Muscle layer of duodenum (tissue), 2 donors: ENCODE data around the gene HLF.
A peak's percentile ranks its signal among the peaks of the same experiment; 100 is the strongest.

Source experiments
- H3K27ac ChIP-seq: one replicate; pipeline ENCODE4 v1.7.0; 2013; ENCODE audit warnings: mild to moderate bottlenecking, low read length
- H3K27me3 ChIP-seq: one replicate; pipeline ENCODE4 v1.7.0; 2013; ENCODE audit warnings: low read depth, mild to moderate bottlenecking, control low read depth, low read length
- H3K36me3 ChIP-seq, 2 donors: one replicate each; pipeline ENCODE4 v1.7.0; 2013; ENCODE audit warnings: low read length in 2 of 2, control low read depth in 1 of 2, mild to moderate bottlenecking in 1 of 2; ENCODE audit not compliant: insufficient read depth in 2 of 2, control insufficient read depth in 1 of 2
- H3K4me1 ChIP-seq, 2 donors: one replicate each; pipeline ENCODE4 v1.7.0; 2013; ENCODE audit warnings: low read length in 2 of 2, mild to moderate bottlenecking in 2 of 2, control low read depth in 1 of 2, moderate library complexity in 1 of 2; ENCODE audit not compliant: insufficient read depth in 2 of 2, control insufficient read depth in 1 of 2
- H3K4me3 ChIP-seq, 2 donors: one replicate each; pipeline ENCODE4 v1.7.0; 2013; ENCODE audit warnings: low read length in 2 of 2, low read depth in 1 of 2, mild to moderate bottlenecking in 1 of 2
- H3K9me3 ChIP-seq, 2 donors: one replicate each; pipeline ENCODE4 v1.7.0; 2013; ENCODE audit warnings: low read length in 2 of 2, control low read depth in 1 of 2, mild to moderate bottlenecking in 1 of 2; ENCODE audit not compliant: control insufficient read depth in 1 of 2
- donor health status: healthy.

The HLF gene, protein sequence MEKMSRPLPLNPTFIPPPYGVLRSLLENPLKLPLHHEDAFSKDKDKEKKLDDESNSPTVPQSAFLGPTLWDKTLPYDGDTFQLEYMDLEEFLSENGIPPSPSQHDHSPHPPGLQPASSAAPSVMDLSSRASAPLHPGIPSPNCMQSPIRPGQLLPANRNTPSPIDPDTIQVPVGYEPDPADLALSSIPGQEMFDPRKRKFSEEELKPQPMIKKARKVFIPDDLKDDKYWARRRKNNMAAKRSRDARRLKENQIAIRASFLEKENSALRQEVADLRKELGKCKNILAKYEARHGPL

DNA sequence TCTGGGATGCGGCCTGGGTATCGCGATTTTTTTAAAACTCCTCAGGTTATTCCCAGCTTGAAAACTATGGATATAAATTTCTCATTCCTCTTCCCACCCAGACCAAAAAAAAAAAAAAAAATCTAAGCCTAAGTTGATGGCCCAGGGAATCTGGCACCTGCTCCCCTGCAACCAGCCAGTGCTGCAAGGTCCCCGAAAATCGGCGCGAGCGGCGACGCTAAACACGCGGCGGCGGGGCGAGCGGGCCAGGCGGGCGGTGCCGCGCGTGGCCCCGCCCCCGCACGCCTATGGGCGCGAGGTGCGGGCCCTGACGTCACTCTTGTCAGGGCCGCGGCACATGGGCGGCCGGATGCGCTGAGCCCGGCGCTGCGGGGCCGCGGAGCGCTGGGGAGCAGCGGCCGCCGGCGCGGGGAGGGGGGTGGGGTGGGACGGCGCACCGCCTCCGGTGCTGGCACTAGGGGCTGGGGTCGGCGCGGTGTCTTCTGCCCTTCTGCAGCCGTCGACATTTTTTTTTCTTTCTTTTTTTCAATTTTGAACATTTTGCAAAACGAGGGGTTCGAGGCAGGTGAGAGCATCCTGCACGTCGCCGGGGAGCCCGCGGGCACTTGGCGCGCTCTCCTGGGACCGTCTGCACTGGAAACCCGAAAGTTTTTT is at the start of gene HLF:
Gene HLF (plus strand): TSS at position 316 of the 654 bp plus-strand sequence. CDS start 525 bp downstream, outside the sequence.
- peaks cover 0 to 30% of the 10 kb centered on the region in 2 donors for H3K4me1 ChIP-seq
- H3K36me3 ChIP-seq = no peaks in the 10 kb centered on the region
- no peak within 1 kb of the TSS for H3K27ac ChIP-seq
- peak within 1 kb of the TSS; percentile 57 to 74 for H3K4me3 ChIP-seq
- H3K27me3 ChIP-seq = peaks cover 10% of the 10 kb centered on the region
- H3K9me3 ChIP-seq = no peaks in the 10 kb centered on the region

DNA sequence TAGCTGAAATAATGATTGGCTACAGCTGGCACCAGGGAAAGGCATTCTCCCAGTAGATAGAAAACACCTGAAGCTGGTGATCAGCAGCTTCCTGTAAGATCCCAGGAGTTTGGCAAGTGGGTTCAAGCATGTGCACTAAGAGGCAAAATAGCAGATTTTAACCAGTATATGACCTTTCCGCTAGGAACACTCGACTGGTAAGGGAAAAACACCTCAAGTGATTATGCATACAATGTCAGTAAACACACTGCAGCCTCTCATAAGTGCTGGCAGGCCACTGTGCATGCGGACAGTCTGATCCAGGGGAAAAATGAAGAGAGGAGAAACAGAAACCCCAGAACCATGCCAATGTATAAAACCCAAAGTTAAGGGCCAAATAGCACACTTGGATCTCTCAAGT is 49.0 kb upstream of the HLF start:
- no peaks in the 10 kb centered on the region for H3K36me3 ChIP-seq
- no peak overlapping the region for H3K4me3 ChIP-seq
- H3K27ac ChIP-seq = no peak overlapping the region
- H3K27me3 ChIP-seq = no peaks in the 10 kb centered on the region
- H3K9me3 ChIP-seq = no peaks in the 10 kb centered on the region
- H3K4me1 ChIP-seq = no peaks in the 10 kb centered on the region

DNA sequence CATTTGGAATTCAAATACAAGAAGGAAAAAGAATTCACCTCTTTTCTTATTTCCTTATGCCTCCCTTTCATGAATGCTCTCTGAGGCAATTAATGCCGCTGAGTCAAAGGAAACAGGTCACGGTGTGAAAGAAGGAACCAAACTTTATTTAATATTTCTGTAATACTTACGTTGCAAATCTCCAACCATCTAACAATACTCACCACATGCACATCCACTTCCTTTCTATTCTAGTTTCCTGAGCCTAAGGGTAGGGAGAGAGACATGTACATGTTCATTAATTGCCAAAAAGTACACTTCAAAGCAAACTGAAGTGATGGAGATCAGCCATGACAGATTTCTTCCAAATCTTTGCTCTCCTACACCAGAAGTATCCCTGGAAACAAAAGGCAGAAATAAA is 47.9 kb upstream of the HLF start:
- H3K9me3 ChIP-seq = no peaks in the 10 kb centered on the region
- H3K4me1 ChIP-seq = no peaks in the 10 kb centered on the region
- no peaks in the 10 kb centered on the region for H3K36me3 ChIP-seq

DNA sequence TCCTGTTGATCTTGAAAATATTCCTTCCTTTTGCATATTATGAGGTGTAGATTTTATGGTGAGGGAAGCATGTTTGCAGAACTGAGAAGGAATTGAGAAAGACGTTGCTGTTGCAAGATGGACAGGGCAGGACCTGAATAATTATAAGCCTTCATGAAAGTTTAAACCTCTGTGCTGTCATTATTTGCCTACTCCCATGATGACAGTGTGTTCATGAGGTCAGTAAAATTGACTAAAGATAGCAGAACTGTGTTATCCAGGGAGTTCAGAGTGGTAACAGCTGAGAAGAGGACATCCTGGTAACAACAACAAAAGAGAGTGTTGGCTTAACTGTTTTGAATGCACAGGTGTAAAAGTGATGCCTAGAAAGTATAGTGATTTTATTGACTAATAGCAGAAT is 45.3 kb upstream of the HLF start:
- no peak overlapping the region for H3K27ac ChIP-seq
- no peaks in the 10 kb centered on the region for H3K27me3 ChIP-seq
- H3K4me1 ChIP-seq = no peaks in the 10 kb centered on the region
- no peak overlapping the region for H3K4me3 ChIP-seq
- no peaks in the 10 kb centered on the region for H3K9me3 ChIP-seq
- H3K36me3 ChIP-seq = no peaks in the 10 kb centered on the region

More for the DNA sequence above, 47.9 kb upstream of the HLF start:
- no peaks in the 10 kb centered on the region for H3K27me3 ChIP-seq
- no peak overlapping the region for H3K27ac ChIP-seq
- no peak overlapping the region for H3K4me3 ChIP-seq

DNA sequence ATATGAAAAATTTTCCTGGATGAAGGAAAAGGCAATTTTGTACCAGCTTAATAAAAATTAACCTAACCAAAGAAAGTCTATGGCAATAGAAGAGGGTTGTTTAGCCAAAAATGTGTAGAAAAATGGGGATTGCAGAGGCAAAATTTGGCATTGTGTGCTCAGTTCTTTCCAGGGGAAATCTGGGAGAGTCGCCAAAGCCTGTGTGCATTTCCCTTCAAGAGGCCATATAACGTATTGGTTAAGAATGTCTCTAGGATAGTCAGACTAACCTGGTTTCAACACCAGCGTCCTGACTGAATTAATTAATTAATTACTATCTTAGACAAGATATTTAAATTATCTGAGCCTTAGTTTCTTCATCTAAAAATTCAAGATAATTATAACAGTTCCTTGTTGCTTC is 44.8 kb upstream of the HLF start:
- Histone ChIP-seq H3K4me1 (no peaks in the 10 kb centered on the region), H3K36me3 (no peaks in the 10 kb centered on the region), H3K27ac (no peak overlapping the region), H3K4me3 (no peak overlapping the region), H3K9me3 (no peaks in the 10 kb centered on the region), H3K27me3 (no peaks in the 10 kb centered on the region)

DNA sequence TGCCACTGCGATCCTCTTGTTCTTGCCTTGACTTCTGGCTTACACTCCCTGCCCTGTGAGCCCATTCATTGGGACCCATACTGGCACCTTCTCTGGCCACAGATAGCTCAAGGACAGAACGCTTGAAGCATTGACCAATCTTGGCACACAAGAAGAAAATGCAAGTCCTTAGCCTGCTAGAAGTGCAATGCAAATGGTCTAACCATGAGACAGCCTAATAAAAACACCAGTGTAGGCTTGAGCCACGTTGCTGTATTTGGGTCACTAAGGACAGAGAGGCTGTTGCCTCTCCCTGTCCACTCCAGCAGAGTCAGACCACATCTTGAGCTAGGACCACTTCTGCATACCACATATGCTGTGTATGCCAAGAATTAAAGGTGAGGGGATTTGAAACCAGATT is 41.2 kb upstream of the HLF start:
- Histone ChIP-seq H3K27ac (no peak overlapping the region), H3K9me3 (no peaks in the 10 kb centered on the region), H3K4me1 (no peaks in the 10 kb centered on the region), H3K36me3 (no peaks in the 10 kb centered on the region), H3K4me3 (no peak overlapping the region), H3K27me3 (no peaks in the 10 kb centered on the region)

DNA sequence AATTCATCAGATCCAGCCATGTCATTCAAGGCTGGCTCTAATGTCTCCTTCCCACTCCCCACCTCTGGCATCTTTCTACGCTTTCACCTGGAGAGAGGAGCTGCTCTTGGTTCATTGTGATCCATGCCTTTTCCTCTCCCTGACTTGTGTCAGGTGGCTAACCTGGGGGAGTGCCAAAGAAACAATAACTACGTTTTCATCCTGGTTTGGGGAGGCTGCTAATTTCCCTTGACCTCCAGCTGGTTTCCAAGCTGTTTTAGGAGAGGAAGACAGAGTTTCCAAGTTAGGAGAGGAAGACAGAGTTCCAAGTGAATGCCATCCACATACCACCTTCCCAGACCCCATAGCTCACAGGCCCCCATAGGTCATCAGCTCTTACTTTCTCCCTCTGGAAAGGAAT is 40.0 kb upstream of the HLF start:
- H3K36me3 ChIP-seq = no peaks in the 10 kb centered on the region
- H3K4me1 ChIP-seq = no peaks in the 10 kb centered on the region
- no peaks in the 10 kb centered on the region for H3K27me3 ChIP-seq
- H3K27ac ChIP-seq = no peak overlapping the region
- no peak overlapping the region for H3K4me3 ChIP-seq
- no peaks in the 10 kb centered on the region for H3K9me3 ChIP-seq

DNA sequence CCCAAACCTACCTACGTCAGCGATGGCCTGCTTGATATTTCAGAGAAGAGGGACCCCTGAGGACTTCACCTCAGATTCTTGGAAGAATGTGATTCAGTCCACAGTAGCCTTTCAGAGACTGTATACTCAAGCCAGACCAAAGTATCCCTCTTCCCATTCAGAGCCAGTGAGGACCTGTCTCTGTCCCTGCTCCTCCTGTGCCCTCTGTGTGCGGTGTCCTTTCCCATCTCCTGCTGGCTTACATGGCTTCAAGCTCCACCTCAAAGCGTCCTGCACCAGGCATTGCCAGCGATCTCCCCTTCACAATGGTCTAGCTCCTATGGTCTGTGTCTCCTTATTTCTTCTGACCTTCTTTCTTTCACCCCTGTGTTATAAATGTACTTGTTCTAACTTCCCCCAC is 39.5 kb upstream of the HLF start:
- Histone ChIP-seq H3K27ac (no peak overlapping the region), H3K4me1 (no peaks in the 10 kb centered on the region), H3K9me3 (no peaks in the 10 kb centered on the region), H3K4me3 (no peak overlapping the region), H3K27me3 (no peaks in the 10 kb centered on the region), H3K36me3 (no peaks in the 10 kb centered on the region)

DNA sequence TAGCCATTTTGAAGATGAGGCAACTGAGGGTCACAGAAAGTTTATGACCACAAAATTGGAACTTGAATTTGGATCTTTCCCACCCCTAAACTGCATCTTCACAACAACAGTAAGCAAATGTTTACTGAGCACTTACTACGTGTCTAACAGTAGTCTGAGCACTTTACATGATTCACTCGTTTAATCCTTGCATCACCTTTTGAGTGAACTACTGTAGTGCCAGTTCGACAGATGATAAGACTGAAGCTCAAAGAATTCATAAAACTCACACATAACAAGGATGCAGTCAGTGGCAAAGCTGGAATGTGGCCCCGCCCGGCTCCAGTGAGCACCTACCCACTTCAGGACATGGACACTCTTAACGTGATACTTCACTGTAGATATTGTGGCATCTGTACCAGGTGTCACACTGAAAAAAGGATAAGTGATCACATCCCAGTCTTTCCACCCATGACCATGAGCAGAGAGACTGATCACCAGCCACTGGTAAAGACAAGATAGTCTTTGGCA is 36.0 kb upstream of the HLF start:
- H3K4me3 ChIP-seq = no peak overlapping the region
- H3K36me3 ChIP-seq = no peaks in the 10 kb centered on the region
- H3K4me1 ChIP-seq = no peaks in the 10 kb centered on the region
- H3K9me3 ChIP-seq = no peaks in the 10 kb centered on the region
- H3K27me3 ChIP-seq = no peaks in the 10 kb centered on the region
- H3K27ac ChIP-seq = no peak overlapping the region

DNA sequence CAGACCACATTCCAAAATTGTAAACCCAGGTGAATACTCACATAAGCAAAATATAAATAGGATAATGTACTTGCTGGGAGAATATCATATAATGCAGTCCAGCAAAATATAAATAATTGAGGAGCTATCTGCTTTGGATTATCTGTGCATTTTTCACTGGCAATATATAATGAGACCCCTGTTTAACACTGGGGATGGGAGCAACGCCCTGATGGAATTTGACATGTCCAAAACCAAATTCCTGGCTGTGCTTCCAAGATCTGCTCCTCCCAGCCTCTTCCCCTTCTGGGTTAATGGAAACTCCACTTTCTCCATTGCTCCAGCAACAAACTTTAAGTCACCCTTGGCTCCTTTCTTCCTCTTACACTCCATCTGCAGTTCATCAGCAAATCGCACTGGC is 35.5 kb upstream of the HLF start:
- H3K9me3 ChIP-seq = no peaks in the 10 kb centered on the region
- H3K27ac ChIP-seq = no peak overlapping the region
- H3K4me3 ChIP-seq = no peak overlapping the region
- H3K36me3 ChIP-seq = no peaks in the 10 kb centered on the region
- H3K4me1 ChIP-seq = no peaks in the 10 kb centered on the region
- no peaks in the 10 kb centered on the region for H3K27me3 ChIP-seq

DNA sequence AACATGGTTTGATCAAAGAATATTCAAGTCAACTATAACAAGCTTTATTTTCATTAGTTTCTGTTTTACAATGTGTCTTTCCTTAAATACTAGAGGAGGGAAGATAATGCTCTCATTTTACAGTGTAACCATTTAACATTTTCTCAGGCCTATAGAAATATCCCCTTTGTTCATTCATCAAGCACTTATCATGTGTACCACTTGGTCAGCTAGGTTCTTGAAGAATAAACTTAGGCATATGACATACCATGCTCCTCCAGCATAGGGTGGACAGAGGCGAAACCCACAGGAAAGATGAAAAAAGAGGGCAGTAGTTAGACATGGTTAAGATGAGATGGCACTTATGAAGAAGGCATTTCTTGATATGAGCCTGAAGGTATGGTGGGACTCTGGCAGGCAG is 34.0 kb upstream of the HLF start:
- Histone ChIP-seq H3K9me3 (no peaks in the 10 kb centered on the region), H3K27me3 (no peaks in the 10 kb centered on the region), H3K27ac (no peak overlapping the region), H3K4me1 (no peaks in the 10 kb centered on the region), H3K36me3 (no peaks in the 10 kb centered on the region), H3K4me3 (no peak overlapping the region)
